Inflammatory macrophage (primary cell): Measurements from ENCODE around the gene PRKN.

ENCODE experiments used
- DNase-seq, 2 donors: peaks; one replicate each; pipeline ENCODE4 v3.0.0-alpha.2; 2020 to 2022

PRKN gene

GRCh38 chr6:162369091-162369490 is 358.5 kb downstream of the PRKN start:
- no peak for DNase-seq

GRCh38 chr6:162364488-162364887 is 363.1 kb downstream of the PRKN start:
- no peak for DNase-seq

- no peak for DNase-seq
These were observed 363.8 kb downstream of the PRKN start for GRCh38 chr6:162363757-162364156.

GRCh38 chr6:162360901-162361567 is 366.5 kb downstream of the PRKN start:
- DNase-seq = no peak

DNA sequence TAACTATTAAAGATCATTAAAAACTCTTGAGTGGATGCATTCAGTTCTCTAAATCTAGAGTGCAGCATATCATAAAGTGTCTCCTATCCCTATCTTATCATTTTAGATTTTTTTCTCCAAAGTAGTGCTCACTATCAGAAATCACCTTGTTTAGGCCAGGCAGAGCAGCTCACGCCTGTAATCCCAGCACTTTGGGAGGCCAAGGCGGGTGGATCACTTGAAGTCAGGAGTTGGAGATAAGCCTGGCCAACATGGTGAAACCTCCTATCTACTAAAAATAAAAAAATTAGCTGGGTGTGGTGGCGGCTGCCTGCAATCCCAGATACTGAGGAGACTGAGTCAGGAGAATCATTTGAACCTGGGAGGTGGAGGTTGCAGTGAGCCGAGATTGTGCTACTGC is 368.9 kb downstream of the PRKN start:
- DNase-seq = no peak

- no peak for DNase-seq
These were observed 382.5 kb downstream of the PRKN start for GRCh38 chr6:162345051-162345511.

GRCh38 chr6:162344646-162345010 is 382.9 kb downstream of the PRKN start:
- no peak for DNase-seq

DNA sequence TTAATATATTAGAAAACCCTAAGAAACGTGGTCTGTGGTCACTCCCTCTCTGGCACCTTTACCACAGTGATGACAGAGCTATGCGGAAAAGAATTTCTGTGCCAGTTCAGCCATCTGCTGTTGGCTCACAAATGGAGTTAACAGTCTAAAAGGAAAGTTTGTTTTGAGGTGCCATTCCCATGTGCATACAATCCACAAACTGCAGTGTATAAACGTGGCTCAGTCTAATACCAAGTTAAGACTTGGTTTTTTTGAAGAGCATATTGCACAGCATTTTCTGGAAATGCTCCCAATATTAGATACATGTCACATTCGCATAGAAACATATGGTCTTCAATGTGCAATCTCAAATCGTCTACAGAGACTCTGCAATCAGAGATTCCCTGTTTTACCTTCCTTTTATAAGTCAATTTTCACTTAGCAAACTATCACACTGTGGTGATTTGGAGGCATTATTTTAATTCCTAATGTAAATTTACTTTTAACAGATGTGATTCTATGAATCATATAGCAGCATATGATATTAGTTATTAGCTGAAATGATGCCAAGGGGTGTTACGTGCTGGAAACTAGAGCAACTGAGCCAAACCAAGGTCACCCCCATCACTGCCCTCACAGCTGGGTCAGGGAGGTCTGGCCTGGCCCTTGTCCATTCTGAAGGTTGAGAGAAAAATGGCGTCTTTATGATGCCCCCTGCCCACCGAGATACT is 383.5 kb downstream of the PRKN start:
- DNase-seq = no peak

- DNase-seq = no peak
These were observed 384.2 kb downstream of the PRKN start for GRCh38 chr6:162343198-162343935.

GRCh38 chr6:162337412-162337811 is 390.2 kb downstream of the PRKN start:
- DNase-seq = no peak

DNA sequence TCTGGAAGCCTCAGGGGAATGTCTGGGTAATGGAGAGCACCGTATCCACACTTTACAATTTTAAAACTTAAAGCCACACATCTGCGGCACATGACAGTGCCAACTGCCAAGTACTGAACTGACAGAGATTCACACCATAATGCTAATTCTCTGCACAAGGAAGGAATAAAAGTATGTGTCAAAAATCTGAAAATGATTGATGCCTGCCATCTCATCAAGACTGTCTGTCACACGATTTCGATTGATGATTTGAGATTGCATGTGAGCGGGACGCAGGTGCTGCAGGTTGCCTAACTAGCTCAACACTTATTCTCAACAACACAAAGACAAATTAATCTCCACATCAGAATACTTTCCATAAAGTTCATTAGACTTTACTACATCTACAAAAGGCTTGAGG is 391.2 kb downstream of the PRKN start:
- no peak for DNase-seq

DNA sequence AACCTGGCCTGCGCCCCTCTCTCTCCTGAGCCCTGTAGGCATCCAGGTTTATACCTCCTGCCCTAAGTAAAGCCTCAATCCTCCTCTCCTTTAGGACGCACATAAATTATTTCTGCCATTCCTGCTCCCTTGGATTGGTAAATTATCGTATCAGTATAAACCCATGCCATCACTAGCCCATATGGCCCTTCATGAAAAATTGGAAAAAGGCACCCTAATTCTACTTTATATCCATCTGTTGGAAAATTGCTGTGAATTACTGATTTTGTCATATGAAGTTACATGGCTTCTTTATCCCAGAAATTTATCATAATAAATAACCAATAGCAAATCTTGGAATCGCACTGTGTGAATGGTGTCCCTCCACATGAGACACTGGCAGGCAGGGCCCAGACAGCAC is 395.2 kb downstream of the PRKN start:
- DNase-seq = no peak

GRCh38 chr6:162331911-162332310 is 395.7 kb downstream of the PRKN start:
- no peak for DNase-seq

GRCh38 chr6:162325826-162326225 is 401.7 kb downstream of the PRKN start:
- DNase-seq = no peak

DNA sequence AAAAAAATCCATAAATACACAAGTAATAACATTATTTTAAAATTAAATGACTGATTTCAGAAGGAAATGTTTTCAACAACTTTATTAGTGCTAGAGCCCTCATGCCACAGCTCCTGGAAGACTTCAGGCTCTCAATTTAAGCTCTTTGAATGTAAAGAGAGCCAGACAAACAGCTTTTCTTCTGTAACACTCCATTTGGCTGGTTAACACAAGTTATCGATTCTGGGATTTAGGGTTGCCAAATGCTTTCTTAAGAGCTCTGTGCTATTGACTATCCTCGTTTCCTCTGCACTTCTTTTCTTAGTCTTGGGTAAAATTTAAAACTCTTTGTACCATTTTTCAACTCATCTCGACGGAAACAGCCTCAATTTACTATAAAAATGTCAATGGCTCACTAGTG is 402.5 kb downstream of the PRKN start:
- no peak for DNase-seq

DNA sequence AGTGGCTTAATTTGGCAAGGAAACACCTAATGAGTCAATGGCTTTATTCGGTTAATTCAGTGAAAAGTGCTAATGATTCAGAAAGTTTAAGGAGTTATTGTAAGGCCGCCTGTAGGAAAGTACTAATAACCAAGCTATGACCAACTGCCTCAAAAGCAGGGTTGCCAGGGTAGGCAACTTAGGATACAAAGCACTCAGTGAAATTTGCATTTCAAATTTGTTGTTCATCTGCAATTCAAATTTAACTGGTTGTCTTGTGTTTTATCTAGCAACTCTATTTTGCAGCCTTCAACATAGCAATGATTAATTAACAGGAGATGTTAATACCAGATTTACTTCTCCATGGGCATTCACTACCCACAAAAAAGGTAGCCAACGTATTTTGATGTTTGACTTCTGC is 412.3 kb downstream of the PRKN start:
- DNase-seq = no peak

DNA sequence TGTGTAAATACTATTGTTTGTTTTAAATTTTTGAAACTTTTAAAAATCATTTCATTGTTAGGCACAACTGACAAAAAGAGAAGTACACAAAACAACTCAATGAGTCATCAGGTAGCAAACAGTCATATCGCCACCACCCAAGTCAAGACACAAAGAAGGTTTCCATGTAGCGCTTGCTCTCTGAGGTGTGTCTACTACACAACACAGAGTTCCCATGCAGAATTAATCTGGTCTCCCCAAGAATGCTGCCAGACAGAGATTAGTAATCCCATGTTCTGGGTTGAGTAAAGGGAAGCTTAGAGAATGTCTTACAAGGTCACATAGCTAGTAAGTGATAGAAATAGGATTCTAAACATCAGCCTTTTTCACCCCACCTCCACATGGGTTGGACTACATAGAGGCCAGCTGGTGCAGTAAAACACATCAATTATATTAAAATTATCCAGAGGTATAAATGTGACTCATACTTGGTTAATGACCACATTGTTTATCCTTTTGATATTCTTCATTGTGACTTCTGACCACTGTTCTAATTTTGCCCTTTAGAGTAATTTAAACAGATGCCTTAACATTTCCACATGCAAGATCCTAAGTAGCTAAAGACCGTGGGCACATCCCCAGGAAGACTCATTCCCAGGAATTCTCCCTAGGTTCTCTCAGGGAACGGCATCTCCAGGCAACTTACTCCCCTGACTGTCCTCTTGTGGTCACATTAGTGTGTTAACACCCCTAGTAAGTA is 413.5 kb downstream of the PRKN start:
- DNase-seq = no peak

DNA sequence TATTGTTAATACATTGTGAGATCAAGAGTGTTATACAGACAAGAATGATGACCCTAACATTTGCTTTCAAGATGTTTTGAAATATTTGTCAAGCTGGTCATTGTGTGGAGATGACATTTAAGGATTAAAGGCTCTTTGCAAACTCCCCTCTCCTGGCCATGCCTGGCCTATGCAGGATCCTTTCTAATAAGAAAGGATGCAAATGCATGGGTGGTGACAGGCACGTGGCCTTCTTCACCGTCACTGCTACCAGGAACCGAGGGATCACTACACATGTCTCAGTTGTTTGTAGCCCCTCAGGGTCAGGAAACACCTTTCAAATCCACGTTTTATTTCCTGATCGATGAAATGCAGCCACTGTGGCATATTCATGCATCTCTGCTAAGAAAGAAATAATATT is 419.7 kb downstream of the PRKN start:
- no peak for DNase-seq

DNA sequence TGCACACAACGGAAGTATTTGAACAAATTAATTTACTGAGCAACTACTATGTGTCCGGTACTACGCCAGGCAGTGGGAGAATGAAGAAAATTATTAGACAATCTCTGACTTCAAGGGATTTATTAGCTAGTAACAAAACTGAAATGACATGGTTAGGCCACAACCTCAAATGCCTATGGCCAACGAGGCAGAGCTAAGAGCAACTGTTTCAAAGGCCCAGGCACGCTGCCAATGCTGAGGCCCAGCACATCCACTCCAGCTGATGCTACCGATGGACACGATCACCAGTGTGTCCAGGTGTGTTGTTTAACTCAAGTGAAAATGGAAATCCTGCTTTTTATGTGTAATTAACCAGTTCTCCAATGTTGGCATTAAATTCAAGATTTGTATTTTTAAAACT is 420.9 kb downstream of the PRKN start:
- no peak for DNase-seq

DNA sequence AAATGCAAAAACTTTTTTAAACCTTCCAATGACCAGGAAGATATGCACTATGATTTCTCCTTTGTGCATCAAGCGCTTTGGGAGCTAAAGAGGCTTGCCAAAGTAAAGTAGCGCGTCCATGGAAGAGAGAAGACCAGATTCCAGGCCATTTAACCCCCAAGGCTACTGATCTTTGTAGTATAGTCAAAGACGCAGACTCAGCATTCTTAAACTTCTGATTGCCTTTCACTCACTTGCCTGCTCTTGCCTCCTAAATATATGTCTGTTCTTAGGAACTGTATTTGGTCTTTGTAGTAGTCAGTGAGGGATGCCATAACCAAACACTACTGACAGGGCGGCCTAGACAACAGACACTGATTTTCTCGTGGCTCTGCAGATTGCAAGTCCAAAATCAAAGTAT is 426.4 kb downstream of the PRKN start:
- no peak for DNase-seq

DNA sequence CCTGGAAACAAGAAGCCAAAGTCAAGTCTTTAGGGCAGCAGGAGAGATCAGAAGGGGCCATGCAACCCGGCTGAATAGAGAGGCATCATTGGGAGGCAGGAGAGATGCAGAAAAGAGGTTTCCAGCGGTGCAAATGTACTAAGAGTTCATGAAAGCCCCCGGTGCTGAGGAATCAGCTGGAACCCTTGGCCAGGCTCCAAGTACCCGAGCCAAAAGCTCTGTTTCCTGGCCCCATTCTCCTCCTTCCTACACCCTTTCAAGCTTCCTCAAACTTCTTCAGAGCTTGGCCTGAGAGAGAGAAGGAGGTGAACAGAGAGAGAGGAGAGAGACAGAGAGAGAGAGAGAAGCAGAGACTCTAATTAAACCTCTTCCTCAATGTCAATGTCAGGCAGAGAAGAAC is 433.5 kb downstream of the PRKN start:
- DNase-seq = no peak

DNA sequence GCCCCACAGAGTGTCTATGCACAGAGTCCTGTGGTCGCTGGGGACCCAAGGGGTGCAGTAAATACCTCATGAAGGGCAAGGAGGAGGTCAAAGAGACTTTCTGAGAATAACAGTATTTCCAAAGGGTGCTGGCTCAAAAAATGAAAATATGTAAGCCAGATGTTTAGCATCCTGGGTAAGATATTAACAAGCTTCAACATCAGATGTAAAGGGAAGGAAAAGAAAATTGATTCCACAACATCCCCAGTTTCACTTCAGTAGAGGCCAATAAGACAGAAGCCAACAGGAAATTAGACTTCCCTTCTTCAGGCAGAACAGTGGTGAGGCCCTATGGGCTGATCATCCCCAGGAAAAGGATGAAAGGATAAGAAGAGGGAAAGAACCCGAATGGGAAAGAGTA is 434.7 kb downstream of the PRKN start:
- no peak for DNase-seq

DNA sequence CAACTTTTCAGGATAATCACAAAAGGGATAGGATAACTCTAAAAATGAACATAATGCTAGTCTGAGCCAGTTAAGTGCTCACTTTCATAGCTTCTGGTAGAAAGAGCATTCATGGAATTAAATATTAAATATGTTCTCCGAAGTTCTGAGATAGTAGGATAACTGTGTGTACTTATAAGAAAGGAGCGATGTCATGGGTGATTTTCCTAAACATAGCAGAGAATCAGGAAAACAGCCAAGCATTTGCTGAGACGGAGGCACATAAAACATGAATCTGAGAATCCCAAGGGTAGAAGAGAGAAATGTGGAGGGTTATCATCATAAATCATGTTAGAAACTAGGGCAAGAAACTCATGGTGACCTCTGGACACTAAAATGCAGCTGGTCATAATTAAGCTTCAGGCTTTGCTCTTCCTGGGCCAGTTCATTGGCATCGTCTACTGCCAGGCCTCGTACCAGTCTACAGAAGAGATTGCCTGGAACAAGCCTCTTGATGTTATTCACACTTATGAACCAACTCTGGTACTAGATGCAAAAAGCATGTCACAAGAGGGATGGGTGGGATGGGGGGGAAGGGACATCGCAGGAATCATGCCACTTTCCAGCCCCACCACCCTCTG is 436.6 kb downstream of the PRKN start:
- no peak for DNase-seq
